ENCODE data around the gene PDIA2.
"Not testable (repeated sequence)": the region's sequence is repeated elsewhere in the genome, so short reads cannot be mapped to it uniquely, and the experiment has no call there.

PDIA2 gene

GRCh38 chr16:283033-283805 is at the start of gene PDIA2:
PDIA2 (plus strand) TSS chr16:283164; CDS start chr16:283170, 6 bp downstream.
- no peak for DNase-seq

GRCh38 chr16:234468-235305 is 48.3 kb upstream of the PDIA2 start, which contains the start of gene FAM234A:
FAM234A (plus strand) TSS chr16:234821; CDS start chr16:254414, 19,593 bp downstream.
- peak; percentile 63 for DNase-seq

- DNase-seq = no peak
These were observed 43.1 kb upstream of the PDIA2 start for GRCh38 chr16:239948-240277.

- no peak for DNase-seq
These were observed 42.4 kb upstream of the PDIA2 start for GRCh38 chr16:240559-240958.

GRCh38 chr16:242281-242680 is 40.7 kb upstream of the PDIA2 start:
- DNase-seq = no peak

GRCh38 chr16:243348-243747 is 39.6 kb upstream of the PDIA2 start:
- no peak for DNase-seq

- no peak for DNase-seq
These were observed 37.9 kb upstream of the PDIA2 start for GRCh38 chr16:245105-245504.

- DNase-seq = no peak
These were observed 35.9 kb upstream of the PDIA2 start for GRCh38 chr16:247027-247426.

- DNase-seq = no peak
These were observed 33.5 kb upstream of the PDIA2 start for GRCh38 chr16:249431-249830.

- DNase-seq = no peak
These were observed 30.3 kb upstream of the PDIA2 start for GRCh38 chr16:252366-253337.

GRCh38 chr16:253833-254232 is 29.1 kb upstream of the PDIA2 start:
- DNase-seq = no peak

GRCh38 chr16:254461-254860 is 28.5 kb upstream of the PDIA2 start:
- DNase-seq = no peak

- DNase-seq = no peak
These were observed 27.8 kb upstream of the PDIA2 start for GRCh38 chr16:255183-255582.

GRCh38 chr16:258091-258490 is 24.9 kb upstream of the PDIA2 start:
- DNase-seq = not testable (repeated sequence)

- no peak for DNase-seq
These were observed 23.7 kb upstream of the PDIA2 start for GRCh38 chr16:259226-259625.

- no peak for DNase-seq
These were observed 23.1 kb upstream of the PDIA2 start for GRCh38 chr16:259814-260253.

GRCh38 chr16:260326-260725 is 22.6 kb upstream of the PDIA2 start:
- no peak for DNase-seq

- no peak for DNase-seq
These were observed 21.8 kb upstream of the PDIA2 start for GRCh38 chr16:261031-261691.

GRCh38 chr16:262121-262745 is 20.7 kb upstream of the PDIA2 start:
- DNase-seq = no peak

- no peak for DNase-seq
These were observed 19.7 kb upstream of the PDIA2 start for GRCh38 chr16:263182-263774.

GRCh38 chr16:263944-264343 is 19.0 kb upstream of the PDIA2 start:
- no peak for DNase-seq

Data from kidney glomerular epithelial cell (primary cell).